Measurements from ENCODE around the gene TBL3.

GRCh38 chr16:1998360-1998835 lies 26.5 kb downstream of the TBL3 start:
- TF ChIP-seq SUZ12 (IDR thresholded peaks at IDR 0.05): no peak
- TF ChIP-seq L3MBTL2 (conservative IDR thresholded peaks at IDR 0.05): no peak
- TF ChIP-seq SP1 (IDR thresholded peaks at IDR 0.05): no peak
- no peak for TF ChIP-seq NFRKB (IDR thresholded peaks at IDR 0.05)
- TF ChIP-seq ELF4 (IDR thresholded peaks at IDR 0.05): no peak
- TF ChIP-seq LEF1 (IDR thresholded peaks at IDR 0.05; ENCODE audit: borderline replicate concordance): no peak

Data from HEK293T (cell line).